Neuron (in vitro differentiated cells): Measurements from ENCODE around the gene DCUN1D2.
"Not testable (repeated sequence)": the region's sequence is repeated elsewhere in the genome, so short reads cannot be mapped to it uniquely, and the experiment has no call there.

Experiments used
- H2AFZ ChIP-seq: one replicate; pipeline ENCODE4 v1.6.1; 2013; ENCODE audit warnings: low read depth, mild to moderate bottlenecking, inconsistent platforms, low read length, moderate library complexity
- H3K27me3 ChIP-seq: one replicate; pipeline ENCODE4 v1.6.1; 2013; ENCODE audit warnings: low read length; ENCODE audit not compliant: insufficient read depth
- H3K36me3 ChIP-seq: one replicate; pipeline ENCODE4 v1.6.1; 2013; ENCODE audit warnings: low read length; ENCODE audit not compliant: insufficient read depth
- H3K4me1 ChIP-seq: one replicate; pipeline ENCODE4 v1.6.1; 2013; ENCODE audit warnings: low read length; ENCODE audit not compliant: insufficient read depth
- H3K4me3 ChIP-seq: 2 replicates; pipeline ENCODE4 v1.5.1; 2013; ENCODE audit warnings: mild to moderate bottlenecking, low read length, moderate library complexity
- H3K9me3 ChIP-seq: one replicate; pipeline ENCODE4 v1.6.1; 2013; ENCODE audit warnings: low read length

The DCUN1D2 gene

GRCh38 chr13:113475911-113476310 lies 14.6 kb downstream of the DCUN1D2 start:
- H3K9me3 ChIP-seq = peaks cover 13% of the 10 kb centered on the region
- no peaks in the 10 kb centered on the region for H3K27me3 ChIP-seq
- peaks cover 68% of the 10 kb centered on the region for H3K36me3 ChIP-seq
- H3K4me3 ChIP-seq = no peak overlapping the region
- no peaks in the 10 kb centered on the region for H3K4me1 ChIP-seq
- H2AFZ ChIP-seq = no peak overlapping the region

- no peak overlapping the region for H3K4me3 ChIP-seq
- peaks cover 65% of the 10 kb centered on the region for H3K36me3 ChIP-seq
Measured at GRCh38 chr13:113475280-113475679, 15.2 kb downstream of the DCUN1D2 start.

GRCh38 chr13:113474179-113474578 lies 16.3 kb downstream of the DCUN1D2 start:
- H2AFZ ChIP-seq = no peak overlapping the region
- H3K4me1 ChIP-seq = peaks cover 2% of the 10 kb centered on the region
- peaks cover 13% of the 10 kb centered on the region for H3K9me3 ChIP-seq
- peaks cover 56% of the 10 kb centered on the region for H3K36me3 ChIP-seq
- no peak overlapping the region for H3K4me3 ChIP-seq
- no peaks in the 10 kb centered on the region for H3K27me3 ChIP-seq

More at GRCh38 chr13:113475280-113475679, 15.2 kb downstream of the DCUN1D2 start:
- Histone ChIP-seq H3K4me1 (no peaks in the 10 kb centered on the region), H3K27me3 (no peaks in the 10 kb centered on the region), H2AFZ (no peak overlapping the region), H3K9me3 (peaks cover 13% of the 10 kb centered on the region)

- no peak overlapping the region for H2AFZ ChIP-seq
- H3K9me3 ChIP-seq = peaks cover 6% of the 10 kb centered on the region
- H3K4me1 ChIP-seq = peaks cover 11% of the 10 kb centered on the region
- H3K36me3 ChIP-seq = peaks cover 47% of the 10 kb centered on the region
- no peak overlapping the region for H3K4me3 ChIP-seq
- H3K27me3 ChIP-seq = no peaks in the 10 kb centered on the region
Measured at GRCh38 chr13:113472355-113473025, 18.0 kb downstream of the DCUN1D2 start.

GRCh38 chr13:113471844-113472243 lies 18.7 kb downstream of the DCUN1D2 start:
- peaks cover 53% of the 10 kb centered on the region for H3K36me3 ChIP-seq

GRCh38 chr13:113470635-113471163 lies 19.8 kb downstream of the DCUN1D2 start:
- H3K36me3 ChIP-seq = peaks cover 51% of the 10 kb centered on the region
- not testable (repeated sequence) for H3K4me3 ChIP-seq, H2AFZ ChIP-seq, H3K27me3 ChIP-seq, H3K9me3 ChIP-seq
- H3K4me1 ChIP-seq = peaks cover 11% of the 10 kb centered on the region

More at GRCh38 chr13:113471844-113472243, 18.7 kb downstream of the DCUN1D2 start:
- no peak overlapping the region for H3K4me3 ChIP-seq
- peaks cover 6% of the 10 kb centered on the region for H3K9me3 ChIP-seq
- no peaks in the 10 kb centered on the region for H3K27me3 ChIP-seq
- peaks cover 11% of the 10 kb centered on the region for H3K4me1 ChIP-seq
- no peak overlapping the region for H2AFZ ChIP-seq

- H3K9me3 ChIP-seq = peaks cover 4% of the 10 kb centered on the region
- no peak overlapping the region for H3K4me3 ChIP-seq
- H3K4me1 ChIP-seq = peaks cover 11% of the 10 kb centered on the region
- no peak overlapping the region for H2AFZ ChIP-seq
- H3K27me3 ChIP-seq = no peaks in the 10 kb centered on the region
- peaks cover 45% of the 10 kb centered on the region for H3K36me3 ChIP-seq
Measured at GRCh38 chr13:113470073-113470472, 20.4 kb downstream of the DCUN1D2 start.

GRCh38 chr13:113469582-113469981 lies 20.9 kb downstream of the DCUN1D2 start:
- no peak overlapping the region for H3K4me3 ChIP-seq
- peaks cover 11% of the 10 kb centered on the region for H3K4me1 ChIP-seq
- H3K36me3 ChIP-seq = peaks cover 42% of the 10 kb centered on the region
- no peaks in the 10 kb centered on the region for H3K27me3 ChIP-seq
- H3K9me3 ChIP-seq = peaks cover 4% of the 10 kb centered on the region
- no peak overlapping the region for H2AFZ ChIP-seq

GRCh38 chr13:113468472-113469201 lies 21.9 kb downstream of the DCUN1D2 start:
- Histone ChIP-seq H3K27me3 (no peaks in the 10 kb centered on the region), H3K4me1 (peaks cover 11% of the 10 kb centered on the region), H2AFZ (peak overlapping the region; percentile 13), H3K4me3 (no peak overlapping the region), H3K36me3 (peaks cover 38% of the 10 kb centered on the region), H3K9me3 (peaks cover 4% of the 10 kb centered on the region)

- peaks cover 33% of the 10 kb centered on the region for H3K36me3 ChIP-seq
- no peaks in the 10 kb centered on the region for H3K27me3 ChIP-seq
- H3K9me3 ChIP-seq = peaks cover 4% of the 10 kb centered on the region
- H2AFZ ChIP-seq = no peak overlapping the region
- no peak overlapping the region for H3K4me3 ChIP-seq
- H3K4me1 ChIP-seq = peaks cover 11% of the 10 kb centered on the region
Measured at GRCh38 chr13:113468029-113468428, 22.5 kb downstream of the DCUN1D2 start.

- peaks cover 11% of the 10 kb centered on the region for H3K4me1 ChIP-seq
- peaks cover 29% of the 10 kb centered on the region for H3K36me3 ChIP-seq
- H3K4me3 ChIP-seq = no peak overlapping the region
- H3K27me3 ChIP-seq = no peaks in the 10 kb centered on the region
- no peak overlapping the region for H2AFZ ChIP-seq
- H3K9me3 ChIP-seq = no peaks in the 10 kb centered on the region
Measured at GRCh38 chr13:113466383-113466782, 24.1 kb downstream of the DCUN1D2 start.

- Histone ChIP-seq H3K4me3 (no peak overlapping the region), H2AFZ (no peak overlapping the region), H3K9me3 (no peaks in the 10 kb centered on the region), H3K4me1 (peaks cover 11% of the 10 kb centered on the region), H3K27me3 (no peaks in the 10 kb centered on the region), H3K36me3 (peaks cover 36% of the 10 kb centered on the region)
Measured at GRCh38 chr13:113465300-113465699, 25.2 kb downstream of the DCUN1D2 start.

GRCh38 chr13:113464476-113464875 lies 26.0 kb downstream of the DCUN1D2 start:
- Histone ChIP-seq H3K4me1 (peaks cover 11% of the 10 kb centered on the region), H2AFZ (no peak overlapping the region), H3K4me3 (no peak overlapping the region), H3K36me3 (peaks cover 44% of the 10 kb centered on the region), H3K9me3 (no peaks in the 10 kb centered on the region), H3K27me3 (no peaks in the 10 kb centered on the region)
